Pancreas (tissue), 10 donors: ENCODE data around the gene GAREM2. TPM values are rescaled to one million over a fixed set of nuclear protein-coding genes. Genes with fewer than 3 reads are reported as not detected.

Experiments
- ATAC-seq, 4 donors: fragments of 200-7000 bp; cut with Tn5 transposase; one replicate each; pipeline versions ENCODE4 v1.8.0 to v1.9.1; 2020; ENCODE audit warnings: mild to moderate bottlenecking in 4 of 4, moderate library complexity in 4 of 4
- DNase-seq, 6 donors: peaks; one replicate each; pipeline ENCODE4 v3.0.0-alpha.2; 2020
- FAIRE-seq: peaks from 2 replicates; lab custom pipeline; 2012; peaks lifted over from hg19 to GRCh38; lab: Jason Lieb, UNC
- H3K27ac ChIP-seq, 4 donors: fragments of 200-600 bp; sonication (generic); 1 replicate in 3 of 4; 2 replicates in 1 of 4; pipeline versions ENCODE4 v1.5.0 to v1.8.0; 2020
- H3K27me3 ChIP-seq, 4 donors: fragments of 200-600 bp; one replicate each; pipeline ENCODE4 v1.8.0; 2021
- H3K36me3 ChIP-seq, 3 donors: fragments of 200-600 bp; sonication (generic) in 1 of 3; one replicate each; pipeline versions ENCODE4 v1.5.0 to v1.8.0; 2020 to 2021
- H3K4me1 ChIP-seq, 3 donors: fragments of 200-600 bp; one replicate each; pipeline ENCODE4 v1.8.0; 2021
- H3K4me3 ChIP-seq, 4 donors: fragments of 200-600 bp; sonication (generic) in 2 of 4; one replicate each; pipeline versions ENCODE4 v1.5.0 to v1.8.0; 2020 to 2021
- H3K9me3 ChIP-seq, 4 donors: fragments of 200-600 bp; one replicate each; pipeline ENCODE4 v1.8.0; 2021
- CTCF ChIP-seq, 4 donors: fragments of 200-600 bp; sonication (generic) in 3 of 4; IDR thresholded peaks; one replicate each; pipeline versions ENCODE4 v1.5.0 to v1.8.0; 2021; ENCODE audit warnings: antibody characterized with exemption in 4 of 4
- WGBS, 2 donors: extraction: QIAGEN DNeasy Blood & Tissue Kit; methylation state at CpG; one replicate each; pipeline ENCODE4 v1.1.7; 2013; 5-methylcytosine and 5-hydroxymethylcytosine counted together
- intact Hi-C, 3 donors: fragments of 100-400 bp; cut with DNase I; formaldehyde crosslinking; loops; one replicate each; pipeline versions ENCODE4 v1.11.1 to v1.14.2; 2022
- polyA plus RNA-seq, 2 donors: library from polyadenylated mRNA; stranded (reverse); fragments of 200-250 nt; gene quantifications; one replicate each; pipeline ENCODE4 v1.2.3, GENCODE V29; 2013
- total RNA-seq, 6 donors: library from RNA; stranded (reverse); fragmentation: NEBNext Ultra II Directional in 4 of 6; extraction: Animal tissue kit (Norgen Biotek cat#: 25700) in 4 of 6; gene quantifications; one replicate each; pipeline versions ENCODE4 v1.2.1 to v1.2.4, GENCODE V29; 2021 to 2023
- donor health status: healthy with polysubstance abuse.
- donor health status: DM: no; HTN: no; CAD: no; lungs with moderate emphysema.
- donor health status: DM: no; HTN: no; CAD: no.
- donor health status: control.
- donor health status: control.
- donor health status: Bipolar disorder and iron deficiency.
- donor health status: DM: yes; HTN: yes; CAD: no.
- donor health status: DM: no; HTN: no; CAD: no.
- donor health status: DM: no; HTN: no; CAD: no.
- donor health status: DM: yes; HTN: yes; CAD: no.

Gene GAREM2
- total and polyA plus RNA-seq, 8 donors, result 1.1 to 4.0 (median 2.1) TPM

- DNase-seq, result peak in 1 of 6 donors; percentile 53
- FAIRE-seq, result no peak
- TF ChIP-seq CTCF (IDR thresholded peaks at IDR 0.05), result no peak
- no peak overlapping the region for H3K4me3 ChIP-seq
- H3K4me1 ChIP-seq, result no peaks in the 10 kb centered on the region
- H3K27ac ChIP-seq, result no peak overlapping the region
- 90 to 93% methylated on average over 16 of the region's 16 CpGs for WGBS, 2 donors
- peaks cover 0 to 6% (median 0%) of the 10 kb centered on the region in 3 donors for H3K36me3 ChIP-seq
- no peak for ATAC-seq
- intact Hi-C loops, result no loop called here
- no peaks in the 10 kb centered on the region for H3K9me3 ChIP-seq
- H3K27me3 ChIP-seq, result no peaks in the 10 kb centered on the region
Observed at GRCh38 chr2:26185954-26186770, 13.3 kb downstream of the GAREM2 start.

GRCh38 chr2:26187114-26187513, 14.2 kb downstream of the GAREM2 start:
- no peak for ATAC-seq
- Histone ChIP-seq H3K4me1 (no peaks in the 10 kb centered on the region), H3K36me3 (peaks cover 0 to 16% (median 4%) of the 10 kb centered on the region in 3 donors), H3K9me3 (no peaks in the 10 kb centered on the region), H3K4me3 (no peak overlapping the region), H3K27me3 (no peaks in the 10 kb centered on the region), H3K27ac (no peak overlapping the region)
- peak in 1 of 6 donors; percentile 72 for DNase-seq
- FAIRE-seq, result no peak
- WGBS, 2 donors, result 94 to 98% methylated on average over 15 of the region's 15 CpGs
- no peak for TF ChIP-seq CTCF (IDR thresholded peaks at IDR 0.05)
- intact Hi-C loops, result no loop called here

- DNase-seq (no peak), FAIRE-seq (no peak), ATAC-seq (no peak)
- H3K27me3 ChIP-seq, result no peaks in the 10 kb centered on the region
- no peak overlapping the region for H3K27ac ChIP-seq
- no peaks in the 10 kb centered on the region for H3K4me1 ChIP-seq
- no peak overlapping the region for H3K4me3 ChIP-seq
- 87 to 90% methylated on average over 16 of the region's 16 CpGs for WGBS, 2 donors
- no peak for TF ChIP-seq CTCF (IDR thresholded peaks at IDR 0.05)
- intact Hi-C loops, result no loop called here
- H3K36me3 ChIP-seq, result peaks cover 0 to 18% (median 4%) of the 10 kb centered on the region in 3 donors
- H3K9me3 ChIP-seq, result no peaks in the 10 kb centered on the region
Observed at GRCh38 chr2:26187537-26188104, 14.7 kb downstream of the GAREM2 start.

- DNase-seq, result no peak
- WGBS, 2 donors, result 77 to 83% methylated on average over 4 of the region's 4 CpGs
Observed at GRCh38 chr2:26189123-26189522, 16.2 kb downstream of the GAREM2 start.

More at GRCh38 chr2:26189123-26189522, 16.2 kb downstream of the GAREM2 start:
- ATAC-seq, result no peak
- FAIRE-seq, result no peak
- no peak for TF ChIP-seq CTCF (IDR thresholded peaks at IDR 0.05)
- peaks cover 0 to 29% (median 4%) of the 10 kb centered on the region in 3 donors for H3K36me3 ChIP-seq
- no peaks in the 10 kb centered on the region for H3K4me1 ChIP-seq
- H3K9me3 ChIP-seq, result no peaks in the 10 kb centered on the region
- intact Hi-C loops, result no loop called here
- H3K4me3 ChIP-seq, result no peak overlapping the region
- no peaks in the 10 kb centered on the region for H3K27me3 ChIP-seq
- H3K27ac ChIP-seq, result no peak overlapping the region
